Measurements from ENCODE around the gene GRIN3A.

GRIN3A gene

DNA sequence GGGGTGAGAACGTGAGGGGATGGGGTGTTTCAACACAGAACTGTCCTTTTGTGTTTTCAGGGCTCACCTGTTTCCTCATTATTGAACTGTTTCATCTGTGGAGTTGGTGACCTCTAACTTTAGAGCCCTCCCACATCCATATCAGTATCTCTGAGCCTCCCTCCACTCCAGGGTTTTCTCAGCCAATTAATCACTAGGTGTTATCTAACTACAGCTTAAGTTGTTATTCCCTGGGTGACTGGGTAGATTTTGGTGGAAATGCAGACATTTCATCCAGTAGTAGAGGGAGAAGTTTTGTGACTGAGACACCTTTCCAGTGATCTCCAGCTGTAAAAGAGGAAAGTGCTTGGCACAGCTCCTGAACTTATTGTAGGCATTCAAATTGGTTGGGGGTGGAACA is 167.3 kb downstream of the GRIN3A start:
- TF ChIP-seq, protein P1, sequence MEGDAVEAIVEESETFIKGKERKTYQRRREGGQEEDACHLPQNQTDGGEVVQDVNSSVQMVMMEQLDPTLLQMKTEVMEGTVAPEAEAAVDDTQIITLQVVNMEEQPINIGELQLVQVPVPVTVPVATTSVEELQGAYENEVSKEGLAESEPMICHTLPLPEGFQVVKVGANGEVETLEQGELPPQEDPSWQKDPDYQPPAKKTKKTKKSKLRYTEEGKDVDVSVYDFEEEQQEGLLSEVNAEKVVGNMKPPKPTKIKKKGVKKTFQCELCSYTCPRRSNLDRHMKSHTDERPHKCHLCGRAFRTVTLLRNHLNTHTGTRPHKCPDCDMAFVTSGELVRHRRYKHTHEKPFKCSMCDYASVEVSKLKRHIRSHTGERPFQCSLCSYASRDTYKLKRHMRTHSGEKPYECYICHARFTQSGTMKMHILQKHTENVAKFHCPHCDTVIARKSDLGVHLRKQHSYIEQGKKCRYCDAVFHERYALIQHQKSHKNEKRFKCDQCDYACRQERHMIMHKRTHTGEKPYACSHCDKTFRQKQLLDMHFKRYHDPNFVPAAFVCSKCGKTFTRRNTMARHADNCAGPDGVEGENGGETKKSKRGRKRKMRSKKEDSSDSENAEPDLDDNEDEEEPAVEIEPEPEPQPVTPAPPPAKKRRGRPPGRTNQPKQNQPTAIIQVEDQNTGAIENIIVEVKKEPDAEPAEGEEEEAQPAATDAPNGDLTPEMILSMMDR (IDR thresholded peaks at IDR 0.05) = no peak

DNA sequence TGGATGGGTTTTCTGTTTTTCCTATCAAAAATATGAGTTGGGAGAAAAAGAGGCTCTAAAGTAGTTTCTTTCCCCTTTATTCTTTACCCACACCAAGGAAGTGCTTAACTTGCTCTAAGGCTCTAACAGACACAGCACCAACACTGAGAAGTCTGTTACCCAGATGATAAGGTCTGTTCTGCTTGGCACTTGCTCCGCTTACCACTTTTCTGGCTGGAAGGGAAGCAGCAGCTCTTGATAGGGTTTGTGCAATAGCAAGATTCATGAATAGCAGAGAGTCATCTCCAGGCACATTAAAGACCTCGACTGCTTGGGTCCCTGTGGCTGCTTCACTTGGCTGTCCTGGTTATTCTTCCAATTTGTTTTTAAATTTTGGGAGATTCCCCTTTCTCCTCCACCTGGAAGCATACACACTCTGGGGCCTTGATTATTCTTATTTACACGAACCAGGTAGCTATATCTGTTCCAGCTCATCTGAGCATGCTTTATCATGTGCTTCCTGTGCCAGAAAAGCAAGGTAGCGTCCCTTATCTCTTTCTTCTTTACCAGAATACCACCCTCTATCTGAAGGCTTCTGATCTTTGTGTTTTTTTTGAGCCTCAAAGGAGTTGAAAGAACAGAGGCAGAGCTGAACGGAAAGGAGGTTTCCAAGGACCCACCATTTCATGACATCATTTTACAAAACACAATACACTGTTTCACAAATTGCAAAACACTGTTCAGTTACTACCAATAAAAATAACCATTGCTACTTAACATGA is 168.5 kb downstream of the GRIN3A start:
- TF ChIP-seq, protein P1 (IDR thresholded peaks at IDR 0.05) = no peak

DNA sequence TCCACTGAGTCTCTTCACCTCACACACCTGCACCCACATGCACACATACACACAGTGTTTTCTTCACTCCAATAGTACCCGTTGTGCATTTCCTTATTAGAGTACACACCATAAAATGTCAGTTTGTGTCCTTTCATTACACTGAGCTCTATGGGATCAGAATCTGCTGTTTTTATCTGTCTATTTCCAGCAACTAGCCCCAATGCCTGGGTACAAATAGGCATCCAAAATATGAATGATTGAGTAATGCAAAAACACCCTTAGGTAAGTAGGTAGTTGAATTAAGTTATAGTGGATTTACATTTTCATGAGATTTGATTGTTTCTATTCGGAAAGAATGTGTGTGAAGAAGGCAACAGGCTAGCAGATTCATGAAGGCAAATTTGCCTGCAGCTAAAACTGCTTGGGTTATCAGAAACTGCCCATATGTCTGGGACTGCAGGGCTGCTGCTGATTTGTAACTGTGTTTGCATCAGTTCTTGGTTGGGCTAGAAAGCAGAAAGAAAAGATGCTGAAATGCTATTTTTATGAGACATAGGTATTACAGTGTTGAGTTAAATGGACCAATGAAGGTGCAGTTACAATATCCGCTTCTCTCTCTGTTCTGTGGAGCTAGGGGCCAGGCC is 170.6 kb downstream of the GRIN3A start:
- TF ChIP-seq, protein P1 (IDR thresholded peaks at IDR 0.05) = no peak

- TF ChIP-seq, protein P1 (IDR thresholded peaks at IDR 0.05) = peak; percentile 72
Measured at GRCh38 chr9:101566904-101567724, 171.3 kb downstream of the GRIN3A start.

GRCh38 chr9:101564252-101564651 is 174.2 kb downstream of the GRIN3A start:
- TF ChIP-seq, protein P1 (IDR thresholded peaks at IDR 0.05) = no peak

GRCh38 chr9:101562966-101563365 is 175.5 kb downstream of the GRIN3A start:
- TF ChIP-seq, protein P1 (IDR thresholded peaks at IDR 0.05) = no peak

GRCh38 chr9:101561740-101562139 is 176.7 kb downstream of the GRIN3A start:
- TF ChIP-seq, protein P1 (IDR thresholded peaks at IDR 0.05) = no peak
